ENCODE measurements around the gene TP73.

DNA sequence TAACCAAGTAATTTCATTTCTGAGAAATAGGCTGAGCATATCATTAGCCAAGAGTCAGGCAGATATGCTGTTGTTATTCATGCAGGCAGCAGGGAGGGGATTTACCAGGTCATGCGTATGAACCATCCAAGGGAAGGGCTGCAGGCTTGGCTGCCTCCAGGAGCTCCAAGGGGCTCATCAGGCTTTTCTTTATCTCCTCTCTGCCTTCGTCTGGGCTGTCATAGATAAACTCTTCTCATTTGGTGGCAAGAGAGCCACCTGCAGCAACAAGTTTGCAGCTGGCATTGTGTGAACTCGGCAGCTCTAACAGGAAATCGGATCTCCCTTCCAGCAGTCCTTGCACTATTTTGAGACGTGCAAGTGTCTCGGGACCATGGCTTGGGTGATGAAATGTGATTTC is 107.5 kb downstream of the TP73 start:
- TF ChIP-seq, protein P1, sequence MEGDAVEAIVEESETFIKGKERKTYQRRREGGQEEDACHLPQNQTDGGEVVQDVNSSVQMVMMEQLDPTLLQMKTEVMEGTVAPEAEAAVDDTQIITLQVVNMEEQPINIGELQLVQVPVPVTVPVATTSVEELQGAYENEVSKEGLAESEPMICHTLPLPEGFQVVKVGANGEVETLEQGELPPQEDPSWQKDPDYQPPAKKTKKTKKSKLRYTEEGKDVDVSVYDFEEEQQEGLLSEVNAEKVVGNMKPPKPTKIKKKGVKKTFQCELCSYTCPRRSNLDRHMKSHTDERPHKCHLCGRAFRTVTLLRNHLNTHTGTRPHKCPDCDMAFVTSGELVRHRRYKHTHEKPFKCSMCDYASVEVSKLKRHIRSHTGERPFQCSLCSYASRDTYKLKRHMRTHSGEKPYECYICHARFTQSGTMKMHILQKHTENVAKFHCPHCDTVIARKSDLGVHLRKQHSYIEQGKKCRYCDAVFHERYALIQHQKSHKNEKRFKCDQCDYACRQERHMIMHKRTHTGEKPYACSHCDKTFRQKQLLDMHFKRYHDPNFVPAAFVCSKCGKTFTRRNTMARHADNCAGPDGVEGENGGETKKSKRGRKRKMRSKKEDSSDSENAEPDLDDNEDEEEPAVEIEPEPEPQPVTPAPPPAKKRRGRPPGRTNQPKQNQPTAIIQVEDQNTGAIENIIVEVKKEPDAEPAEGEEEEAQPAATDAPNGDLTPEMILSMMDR (conservative IDR thresholded peaks at IDR 0.05; ENCODE audit: low read depth, low read length): no peak
- TF ChIP-seq EZH2 (IDR thresholded peaks at IDR 0.05; ENCODE audit: borderline replicate concordance, low read depth, low read length, poor library complexity, severe bottlenecking): no peak

All from A673 (cell line).